GM12801 (cell line): ENCODE results near the gene LILRA5.

Experiments
- CTCF ChIP-seq: IDR thresholded peaks from one replicate; pipeline ENCODE4 v1.5.1; 2011; ENCODE audit warnings: control low read depth; ENCODE audit not compliant: insufficient read length; ENCODE audit errors: extremely low read depth

LILRA5 gene

GRCh38 chr19:54336893-54337857 lies 24.2 kb upstream of the LILRA5 start:
- TF ChIP-seq CTCF, result no peak

- no peak for TF ChIP-seq CTCF
These were observed 23.3 kb upstream of the LILRA5 start for GRCh38 chr19:54335979-54336892.

- TF ChIP-seq CTCF, result no peak
These were observed 22.2 kb upstream of the LILRA5 start for GRCh38 chr19:54335164-54335563.

GRCh38 chr19:54333586-54334298 lies 20.8 kb upstream of the LILRA5 start:
- no peak for TF ChIP-seq CTCF

- TF ChIP-seq CTCF, result no peak
These were observed 19.2 kb upstream of the LILRA5 start for GRCh38 chr19:54332149-54332548.

- no peak for TF ChIP-seq CTCF
These were observed 18.7 kb upstream of the LILRA5 start for GRCh38 chr19:54331626-54332025.
